Measurements from ENCODE around the gene PCDH15. TPM values are rescaled to one million over a fixed set of nuclear protein-coding genes. Genes with fewer than 3 reads are reported as not detected.

The PCDH15 gene
- total RNA-seq, 1 experiment from 2014 or later, result 0.61 TPM

- Mint-ChIP-seq H3K36me3 (ENCODE audit: insufficient read depth in 1 of 3, low read depth in 3 of 3) (no peaks in the 10 kb centered on the region), H3K4me1 (no peaks in the 10 kb centered on the region), H3K27me3 (ENCODE audit: low read depth) (no peaks in the 10 kb centered on the region), H3K27ac (no peak overlapping the region), H3K4me3 (no peak overlapping the region), H3K9me3 (no peaks in the 10 kb centered on the region)
- Histone ChIP-seq H3K18ac (ENCODE audit: insufficient read length, low read depth, low read length) (no peak overlapping the region), H2BK15ac (ENCODE audit: low read depth, low read length) (no peak overlapping the region), H2BK120ac (ENCODE audit: low read depth, low read length, poor library complexity, severe bottlenecking) (no peak overlapping the region), H4K8ac (replicated peaks; ENCODE audit: insufficient read length, low read depth, low read length) (no peak overlapping the region), H3K27ac (ENCODE audit: insufficient read length, low read depth, low read length) (no peak overlapping the region), H3K9me3 (ENCODE audit: control insufficient read depth, low read depth, low read length) (no peaks in the 10 kb centered on the region), H2AFZ (ENCODE audit: low read length) (no peak overlapping the region), H3K23me2 (ENCODE audit: insufficient read length, low read depth, low read length, poor library complexity, severe bottlenecking) (no peaks in the 10 kb centered on the region), H3K4ac (ENCODE audit: low read depth, low read length) (no peak overlapping the region), H3K79me2 (ENCODE audit: insufficient read depth, low read length) (no peaks in the 10 kb centered on the region), H3K27me3 (ENCODE audit: insufficient read depth, low read length) (no peaks in the 10 kb centered on the region), H2BK5ac (ENCODE audit: insufficient read length, low read length) (no peak overlapping the region), H4K5ac (ENCODE audit: insufficient read length, low read depth, low read length) (no peak overlapping the region), H4K91ac (ENCODE audit: insufficient read length, low read depth, low read length) (no peak overlapping the region), H3K79me1 (ENCODE audit: insufficient read depth, low read depth, low read length, poor library complexity, severe bottlenecking) (no peaks in the 10 kb centered on the region), H3K4me1 (ENCODE audit: insufficient read depth, low read length) (no peaks in the 10 kb centered on the region), H2AK5ac (ENCODE audit: insufficient read length, low read length) (no peak overlapping the region), H4K20me1 (ENCODE audit: control insufficient read depth, insufficient read depth, insufficient read length) (no peaks in the 10 kb centered on the region), H3K4me2 (ENCODE audit: insufficient read depth, insufficient read length, low read length) (no peak overlapping the region), H3K14ac (ENCODE audit: insufficient read depth, low read length) (no peak overlapping the region), H3T11ph (ENCODE audit: low read length) (no peak overlapping the region), H2BK20ac (ENCODE audit: low read depth, low read length, poor library complexity, severe bottlenecking) (no peak overlapping the region), H2BK12ac (ENCODE audit: insufficient read length, low read depth, low read length) (no peak overlapping the region), H3K23ac (ENCODE audit: insufficient read length, low read depth, low read length) (no peak overlapping the region), H3K56ac (ENCODE audit: insufficient read length, low read depth, low read length) (no peak overlapping the region), H3K9ac (ENCODE audit: extremely low read depth, insufficient read length, low read length) (no peak overlapping the region)
- no peak for DNase-seq
- no CpG with 5 or more reads among the region's 1 CpG for WGBS (ENCODE audit: extremely low coverage, insufficient read length, low lambda C conversion rate)
- TF ChIP-seq CTCF (conservative IDR thresholded peaks at IDR 0.05), result no peak
Measured at GRCh38 chr10:54728511-54728910, 72.5 kb downstream of the PCDH15 start.

Measured in H9 (cell line).